GM21529 (cell line): ENCODE data around the gene REG1B.

Source experiments
- ATAC-seq: cut with Tn5 transposase; IDR thresholded peaks from one replicate; pipeline ENCODE4 v1.9.1; 2021; ENCODE audit not compliant: unreplicated experiment

The REG1B gene, protein sequence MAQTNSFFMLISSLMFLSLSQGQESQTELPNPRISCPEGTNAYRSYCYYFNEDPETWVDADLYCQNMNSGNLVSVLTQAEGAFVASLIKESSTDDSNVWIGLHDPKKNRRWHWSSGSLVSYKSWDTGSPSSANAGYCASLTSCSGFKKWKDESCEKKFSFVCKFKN

DNA sequence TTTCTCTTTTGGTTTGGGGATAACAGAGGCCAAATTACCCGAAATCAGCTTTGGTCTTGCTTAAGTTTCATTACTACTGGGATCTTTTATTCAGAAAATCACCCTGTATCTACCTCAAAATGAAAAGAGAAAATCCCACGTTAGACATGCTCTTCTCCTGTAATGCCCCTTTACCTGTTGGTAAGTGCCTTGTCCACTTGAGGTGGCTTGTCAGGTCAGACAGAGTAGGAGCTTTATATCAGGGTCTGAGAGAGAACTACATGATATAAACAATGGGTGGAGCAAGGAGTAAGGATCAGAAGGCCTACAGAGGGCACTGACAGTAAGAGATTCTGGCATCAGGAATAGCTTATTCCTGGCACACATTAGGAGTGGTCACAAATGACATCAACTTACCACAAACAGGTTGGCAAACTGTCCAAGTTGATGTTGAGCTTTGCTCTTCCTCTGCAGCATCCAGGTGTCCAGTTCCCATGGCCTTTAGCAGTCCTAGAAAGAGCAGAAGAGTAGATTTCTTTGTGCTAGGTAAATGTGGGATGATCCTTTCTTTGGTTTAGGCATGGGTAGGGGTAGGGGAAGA lies at the start of gene REG1B:
REG1B (minus strand) TSS at position 209 of the 580 bp plus-strand sequence. CDS start 381 bp downstream, outside the sequence.
- no peak for ATAC-seq

DNA sequence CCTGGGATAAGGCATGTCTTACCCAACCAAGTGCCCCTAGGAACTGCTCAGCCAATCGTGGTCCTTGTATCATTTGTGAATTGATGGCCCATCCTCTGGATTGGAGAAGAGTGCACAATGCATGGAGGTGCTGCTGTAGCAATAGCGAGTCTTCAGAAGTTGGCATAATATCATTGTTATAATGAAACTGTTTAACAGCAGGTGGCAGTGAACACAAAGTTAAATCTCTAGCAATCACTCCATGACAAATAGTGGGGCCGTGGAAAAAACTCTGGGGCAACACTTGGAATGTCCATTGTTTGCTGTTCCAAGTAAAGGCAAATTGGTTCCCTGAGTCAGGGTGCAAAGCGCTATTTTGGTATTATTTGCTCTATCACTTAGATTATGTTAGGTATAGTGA lies 43.9 kb upstream of the REG1B start:
- no peak for ATAC-seq

DNA sequence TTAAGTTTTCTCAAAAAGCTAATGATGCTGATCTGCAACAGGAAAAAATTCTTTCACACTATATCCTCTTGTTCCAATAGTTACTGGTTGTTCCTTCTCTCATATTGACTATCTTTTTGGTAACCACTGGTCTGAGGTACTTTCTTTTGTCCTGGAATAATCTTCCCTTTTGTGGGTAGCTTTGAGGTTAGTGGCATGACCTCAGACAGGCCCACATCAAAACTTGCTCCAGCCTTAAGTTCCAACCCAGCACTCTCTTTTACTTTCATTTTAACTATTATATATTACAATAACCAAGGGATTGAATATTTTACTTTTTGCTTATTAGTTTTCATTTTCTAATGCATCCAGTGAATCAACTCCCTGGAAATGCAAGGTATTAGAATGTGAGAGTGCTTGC lies 42.0 kb upstream of the REG1B start:
- no peak for ATAC-seq

DNA sequence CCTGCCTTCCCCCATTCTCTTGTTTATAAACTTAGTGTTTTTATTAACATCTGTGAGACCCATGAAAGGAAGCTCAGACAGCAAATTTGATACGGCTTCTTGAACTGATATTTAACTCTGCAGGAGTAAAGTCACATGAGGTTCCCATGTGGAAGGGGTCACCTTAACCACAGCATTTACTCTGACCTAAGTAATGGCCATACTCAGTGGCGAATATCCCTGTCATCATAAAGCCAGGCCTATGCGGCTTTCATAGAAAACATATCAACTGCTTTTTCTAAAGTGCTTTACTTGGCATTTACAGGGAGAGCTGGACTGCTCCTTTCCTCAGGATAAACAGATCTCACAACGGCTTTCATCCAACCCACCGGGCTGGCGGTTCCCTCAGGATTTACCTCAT lies 41.5 kb upstream of the REG1B start:
- no peak for ATAC-seq

DNA sequence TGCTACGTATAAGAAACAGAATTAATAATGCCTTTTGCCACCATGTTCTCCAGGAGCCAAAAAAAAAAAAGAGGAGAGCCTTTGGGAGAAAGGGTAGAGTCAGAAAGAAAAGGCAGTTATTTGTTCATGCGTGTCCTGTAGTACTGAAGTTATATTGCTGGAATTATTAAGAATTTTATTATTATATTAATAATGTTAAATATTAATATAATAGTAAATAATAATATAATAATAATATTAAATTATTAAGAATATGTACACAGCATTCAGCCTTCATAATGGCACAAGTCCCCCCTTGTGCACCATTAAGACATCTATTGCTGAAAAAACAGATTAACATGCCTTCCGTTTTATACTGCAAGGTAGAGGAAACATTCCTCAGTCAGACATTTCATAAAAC lies 40.6 kb upstream of the REG1B start:
- ATAC-seq: no peak

DNA sequence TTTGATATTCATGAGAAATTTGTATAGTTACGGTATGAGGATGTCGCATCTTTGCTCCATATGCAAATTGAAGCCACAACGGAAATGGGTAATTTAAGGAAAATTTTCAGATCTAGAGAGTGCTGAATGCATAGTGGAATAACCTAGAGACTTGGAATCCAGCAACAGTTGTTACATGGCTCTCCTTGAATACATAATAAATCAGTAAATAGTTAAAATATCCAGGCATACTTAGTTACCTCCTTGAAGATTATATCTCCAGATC lies 37.9 kb upstream of the REG1B start:
- ATAC-seq: no peak

DNA sequence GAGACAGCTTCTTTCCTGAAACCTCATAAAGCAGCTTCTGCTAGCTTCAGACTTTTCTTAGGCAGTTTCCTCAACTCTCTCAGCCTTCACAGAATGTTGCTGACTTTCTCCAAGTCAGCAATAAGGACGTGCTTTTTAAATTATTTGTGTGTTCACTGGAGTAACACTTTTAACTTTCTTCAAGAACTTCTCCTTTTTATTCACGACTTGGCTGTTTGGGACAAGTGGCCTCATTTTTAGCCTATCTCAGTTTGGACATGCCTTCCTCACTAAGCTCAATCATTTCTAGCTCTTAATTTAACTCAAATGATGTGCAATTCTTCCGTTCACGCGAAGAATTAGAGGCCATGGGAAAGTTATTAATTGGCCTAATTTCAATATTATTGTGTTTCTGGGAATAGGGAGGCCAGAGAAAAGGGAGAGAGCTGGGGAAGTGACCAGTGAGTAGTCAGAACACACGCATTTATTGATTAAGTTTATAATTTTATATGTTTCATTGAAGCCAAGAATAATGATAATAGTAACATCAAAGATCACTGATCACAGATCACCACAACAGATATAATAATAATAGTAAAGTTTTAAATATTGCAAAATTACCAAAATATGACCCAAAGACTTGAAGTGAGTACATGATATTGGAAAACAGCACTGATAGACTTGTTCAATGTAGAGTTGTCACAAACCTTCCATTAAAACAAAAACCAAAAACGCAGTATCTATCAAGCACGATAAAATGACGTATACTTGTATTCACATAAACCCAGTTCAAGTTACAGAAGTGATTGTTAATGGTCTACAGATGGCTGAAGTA lies 37.3 kb upstream of the REG1B start:
- ATAC-seq: no peak

DNA sequence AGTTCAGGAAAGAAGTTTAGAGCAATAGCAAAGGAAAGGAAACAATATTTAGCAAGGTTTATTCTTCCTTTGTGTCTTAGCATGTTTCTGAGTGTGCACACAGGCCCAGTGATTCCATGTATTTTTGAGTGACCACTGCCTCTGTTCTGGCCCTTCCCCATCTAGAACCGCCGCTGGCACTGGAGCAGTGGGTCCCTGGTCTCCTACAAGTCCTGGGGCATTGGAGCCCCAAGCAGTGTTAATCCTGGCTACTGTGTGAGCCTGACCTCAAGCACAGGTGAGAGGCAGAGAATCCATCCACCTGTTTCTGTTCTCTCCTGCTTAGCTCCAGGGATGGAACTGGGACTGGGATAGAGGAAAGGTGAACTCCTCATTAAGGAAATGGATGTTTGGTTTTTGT lies 34.9 kb upstream of the REG1B start:
- ATAC-seq: no peak

DNA sequence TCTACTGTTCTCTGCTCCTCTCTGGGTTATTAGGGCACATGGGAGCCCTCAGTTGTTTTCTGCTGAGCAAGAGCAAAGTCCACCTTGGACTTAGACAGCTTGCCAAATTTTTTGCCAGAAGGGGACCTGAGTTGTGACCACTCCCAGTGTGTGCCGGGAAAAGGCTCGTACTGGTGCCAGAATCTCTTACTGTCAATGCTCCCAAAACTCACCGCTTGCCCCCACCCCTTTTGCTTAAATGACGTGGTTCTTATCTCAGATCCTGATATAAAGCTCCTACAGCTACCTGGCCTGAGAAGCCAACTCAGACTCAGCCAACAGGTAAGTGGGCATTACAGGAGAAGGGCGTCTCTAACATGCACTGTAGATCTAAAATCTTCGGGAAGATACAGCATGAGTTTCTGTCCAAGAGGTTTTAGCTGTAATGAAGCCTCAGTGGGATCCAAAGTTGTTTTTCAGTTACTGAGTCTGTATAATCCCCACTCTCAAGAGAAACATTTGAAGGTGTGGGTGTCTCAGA lies 32.5 kb upstream of the REG1B start, which contains the start of gene REG1A:
REG1A (plus strand) TSS at position 295 of the 520 bp plus-strand sequence. CDS start 374 bp downstream, outside the sequence.
- no peak for ATAC-seq

DNA sequence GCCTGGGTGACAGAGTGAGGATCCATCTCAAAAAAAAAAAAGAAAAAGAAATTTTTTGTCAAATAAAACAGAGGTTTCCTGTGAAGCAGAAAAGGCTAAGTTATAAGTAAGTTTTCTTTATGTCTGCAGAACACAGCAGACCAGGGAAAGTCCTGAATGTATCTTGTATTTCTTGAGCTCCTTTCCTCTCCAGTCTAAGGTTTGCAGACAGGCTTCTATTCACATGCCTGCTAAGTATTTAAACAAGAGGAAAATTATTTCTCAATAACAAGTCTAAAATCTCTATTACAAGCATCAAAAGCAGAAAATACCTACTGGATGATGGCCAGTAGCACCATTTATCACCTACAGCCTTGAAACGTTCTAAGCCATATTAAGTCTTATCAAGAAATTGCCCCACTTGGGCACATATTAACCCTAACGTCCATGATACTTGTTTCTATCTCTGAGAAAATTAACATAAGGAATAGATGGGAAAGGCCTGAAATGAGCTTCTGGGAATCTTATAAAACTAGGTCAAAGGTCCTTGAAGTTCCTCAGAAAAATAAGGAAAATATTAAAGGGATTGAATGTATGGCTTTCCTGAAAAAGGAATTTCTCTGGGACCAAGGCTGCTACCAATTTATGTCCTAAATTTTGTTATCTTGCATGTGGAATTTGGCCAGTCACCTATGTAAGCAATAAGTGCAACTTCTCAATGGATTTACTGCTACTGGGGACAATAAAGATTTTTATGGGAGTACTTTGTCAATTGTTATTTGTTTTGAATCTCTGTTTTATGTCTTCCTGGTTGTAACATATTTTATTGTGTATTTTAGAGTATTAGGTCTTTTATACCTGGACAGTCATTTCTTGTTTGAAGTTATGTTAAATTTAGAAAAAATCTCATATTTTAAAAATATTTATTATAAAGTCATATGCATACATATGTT lies 29.5 kb upstream of the REG1B start:
- no peak for ATAC-seq

DNA sequence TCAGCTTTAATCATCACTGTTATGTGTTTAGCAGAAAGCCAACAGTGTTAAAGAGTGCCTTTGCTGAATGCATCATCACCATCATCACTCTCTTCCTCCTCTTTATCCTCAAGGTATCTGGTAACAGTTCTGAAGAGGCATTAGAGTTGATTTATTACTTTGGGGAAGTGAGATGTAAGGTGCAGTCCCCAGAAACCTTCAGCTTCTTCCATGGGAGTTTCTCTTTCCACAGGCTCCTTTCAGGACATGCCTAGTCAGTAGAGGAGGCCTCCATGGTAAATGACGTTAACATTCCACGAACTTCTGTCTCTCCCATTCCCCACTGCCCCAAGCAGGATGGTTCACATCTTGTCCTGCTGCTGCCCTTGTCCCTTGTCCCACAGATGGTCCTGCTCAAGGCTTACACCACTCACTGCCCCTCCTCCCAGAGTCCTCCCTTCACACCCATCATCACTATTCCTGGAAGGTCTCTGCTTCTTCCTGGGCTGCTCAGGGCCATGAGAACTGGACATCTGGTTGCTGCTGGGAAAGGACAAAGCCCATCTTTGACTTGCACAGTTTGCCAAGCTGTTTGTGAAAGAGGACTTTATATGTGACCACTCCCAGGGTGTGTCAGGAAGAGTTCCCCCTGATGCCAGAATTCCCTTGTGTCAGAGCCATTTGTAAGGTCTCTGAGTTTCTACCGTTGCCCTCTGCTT lies 27.2 kb upstream of the REG1B start:
- no peak for ATAC-seq

DNA sequence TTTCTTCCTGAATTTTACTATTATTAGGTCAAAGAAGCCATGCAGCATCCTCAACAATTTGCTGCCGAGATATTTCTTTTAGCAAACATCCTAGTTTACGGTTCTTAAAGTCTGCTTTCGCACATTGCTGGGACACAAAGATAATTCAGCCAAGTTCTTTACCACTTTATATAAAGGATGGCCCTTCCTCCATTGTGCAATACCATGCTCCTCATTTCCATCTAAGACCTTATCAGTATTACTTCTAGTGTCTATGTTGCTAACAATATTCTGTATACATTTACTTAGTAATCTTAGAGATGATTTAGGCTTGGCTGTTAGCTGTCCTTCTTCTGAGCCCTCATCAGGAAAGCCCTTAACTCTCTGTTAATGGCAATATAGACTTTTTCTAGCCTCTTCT lies 24.5 kb upstream of the REG1B start:
- no peak for ATAC-seq

DNA sequence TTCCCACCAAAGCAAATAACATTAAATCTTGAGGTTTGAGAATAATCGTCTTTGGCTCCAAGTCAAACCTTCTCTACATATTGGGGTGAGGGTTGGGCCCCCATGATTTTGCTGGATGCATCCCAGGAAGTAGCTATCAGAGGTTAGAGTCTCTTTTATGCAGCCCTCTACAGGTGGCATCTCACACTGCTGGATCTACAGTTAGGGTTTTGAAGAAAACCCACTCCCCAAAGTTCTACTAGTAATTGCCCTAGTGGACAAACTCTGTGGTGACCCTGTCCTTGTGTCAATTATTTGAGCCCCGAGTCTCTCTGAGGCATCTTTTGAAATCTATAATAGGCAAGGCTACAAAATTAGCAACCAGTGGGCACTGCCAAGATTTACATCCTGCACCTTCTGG lies 17.5 kb upstream of the REG1B start:
- no peak for ATAC-seq

DNA sequence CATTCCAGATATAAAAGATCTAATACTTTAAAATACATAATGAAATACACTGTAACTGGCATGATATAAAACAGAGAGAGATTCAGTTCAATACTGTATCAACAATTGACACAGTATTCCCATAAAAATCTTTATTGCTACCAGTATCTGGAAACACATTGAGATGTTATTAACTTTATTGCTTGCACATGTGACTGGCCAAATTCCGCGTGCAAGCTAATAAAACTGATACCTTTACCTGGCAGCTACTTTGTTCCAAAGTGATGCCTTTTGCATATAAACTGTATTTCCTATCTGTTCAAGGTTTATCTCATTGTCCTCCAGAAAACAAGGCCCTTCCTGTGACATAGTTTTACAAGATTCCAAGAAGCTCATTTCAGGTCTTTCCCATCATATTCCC lies 15.4 kb upstream of the REG1B start:
- ATAC-seq: no peak

DNA sequence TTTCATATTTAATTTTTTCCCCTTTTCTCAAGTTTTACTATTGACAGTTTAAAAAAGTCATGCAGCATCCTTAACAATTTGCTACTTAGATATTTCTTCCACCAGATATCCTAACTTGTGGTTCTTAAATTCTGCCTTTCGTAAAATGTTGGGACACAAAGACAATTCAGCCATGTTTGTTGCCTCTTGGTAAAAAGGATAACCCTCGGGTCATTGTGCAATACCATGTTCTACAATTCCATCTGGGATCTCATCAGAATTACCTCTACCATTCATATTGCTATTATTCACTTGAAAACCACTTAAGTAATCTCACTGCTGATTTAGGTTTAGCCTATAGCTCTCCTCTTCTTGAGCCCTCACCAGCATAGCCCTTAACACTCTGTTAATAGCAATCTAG lies 13.2 kb upstream of the REG1B start:
- no peak for ATAC-seq

DNA sequence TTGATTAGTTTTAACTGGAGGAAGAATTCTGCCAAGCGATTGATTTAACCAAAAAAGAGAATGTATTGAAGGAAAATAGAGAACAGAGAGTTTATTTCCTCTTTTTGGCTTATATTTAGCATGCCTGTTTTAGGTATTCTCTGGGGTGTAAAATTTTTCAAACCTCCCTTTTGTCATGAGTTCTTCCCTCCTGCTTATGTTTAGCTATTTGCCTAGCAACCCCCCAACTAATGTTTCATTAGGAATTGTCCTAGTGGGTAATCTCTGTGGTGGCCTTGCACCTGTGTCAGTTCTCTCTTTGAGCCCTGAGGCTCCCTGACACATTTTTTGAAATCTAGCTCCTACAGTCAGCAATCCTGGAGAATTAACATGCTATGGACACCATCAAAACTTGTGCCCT lies 12.5 kb upstream of the REG1B start:
- no peak for ATAC-seq

DNA sequence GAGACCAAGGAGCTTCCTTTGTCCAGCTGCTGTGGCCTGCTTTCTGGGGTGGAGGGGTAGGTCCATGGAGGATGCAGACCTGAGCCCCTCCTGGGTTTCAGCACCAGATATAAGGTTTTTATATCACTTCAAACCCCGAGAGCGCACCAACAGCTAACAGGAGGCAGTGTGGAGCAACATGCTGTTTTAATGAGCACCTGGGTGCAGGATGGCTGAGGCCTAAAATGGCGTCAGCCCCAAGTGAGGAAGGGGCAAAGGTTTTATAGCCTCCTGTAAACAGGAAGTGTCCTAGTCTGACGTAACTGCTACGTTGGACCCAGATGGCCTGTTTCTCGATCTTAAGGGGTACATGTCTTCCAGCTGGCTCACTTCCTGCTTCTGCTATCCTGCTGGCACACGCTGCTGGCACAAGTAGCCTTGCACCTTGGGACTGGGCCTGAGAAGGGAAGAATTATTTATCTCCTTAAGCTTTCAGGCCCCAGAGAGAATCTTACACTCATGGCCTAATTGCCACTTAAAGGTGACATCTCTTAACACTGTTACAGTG lies 11.4 kb upstream of the REG1B start:
- ATAC-seq: no peak

DNA sequence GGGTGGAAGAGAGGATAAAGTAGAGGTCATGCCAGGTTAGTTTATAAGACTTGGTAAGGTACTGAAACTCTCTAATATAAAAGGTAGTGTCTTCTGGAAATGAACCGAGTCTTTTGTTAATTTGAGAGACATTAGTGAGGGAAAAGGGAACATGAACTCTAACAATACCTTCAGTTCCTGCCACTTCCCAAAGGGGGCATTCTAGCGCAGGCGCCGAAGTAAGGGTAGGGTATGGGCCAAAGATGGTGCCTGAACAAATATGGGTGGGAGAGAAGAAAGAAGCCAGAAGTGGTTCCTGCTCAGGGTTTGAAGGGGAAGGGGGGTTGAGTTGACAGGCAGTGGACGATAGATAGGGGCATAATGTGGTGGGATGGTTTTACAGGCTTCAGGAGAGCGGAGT lies 10.1 kb upstream of the REG1B start:
- ATAC-seq: no peak

DNA sequence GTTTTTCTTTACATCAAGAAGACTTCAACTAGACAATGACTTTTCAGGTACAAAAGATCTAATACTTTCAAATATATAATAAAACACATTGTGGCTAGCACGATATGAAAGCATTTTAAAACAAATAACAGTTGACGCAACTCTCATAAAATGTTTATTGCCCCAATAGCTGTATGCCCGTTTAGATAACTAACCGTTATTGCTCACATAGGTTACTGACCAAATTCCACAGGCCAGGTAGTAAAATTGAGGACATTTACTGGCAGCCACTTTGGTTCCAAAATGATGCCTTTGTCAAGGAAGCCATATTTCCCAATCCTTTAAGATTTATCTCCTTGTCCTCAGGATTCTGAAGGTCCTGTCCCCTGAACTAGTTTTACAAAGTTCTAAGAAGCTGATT lies 2.9 kb upstream of the REG1B start:
- no peak for ATAC-seq

DNA sequence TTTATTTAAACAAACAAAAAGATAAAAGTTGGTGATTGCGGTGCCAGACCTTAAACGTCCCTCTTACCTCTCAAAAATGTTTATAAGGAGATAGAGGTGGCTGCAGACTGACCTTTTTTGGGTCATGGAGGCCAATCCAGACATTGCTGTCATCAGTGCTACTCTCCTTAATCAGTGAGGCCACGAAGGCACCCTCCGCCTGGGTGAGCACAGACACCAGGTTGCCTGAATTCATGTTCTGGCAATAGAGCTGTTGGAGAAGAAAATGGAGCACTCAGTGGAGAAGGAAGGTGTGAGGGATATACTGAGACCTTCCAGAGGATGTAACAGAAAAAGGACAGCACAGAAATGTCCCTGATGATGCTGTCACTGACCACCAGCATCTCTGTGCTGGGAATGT lies 1.5 kb downstream of the REG1B start:
- no peak for ATAC-seq
